B cell (primary cell): ENCODE data around the gene CTDNEP1.

Experiments
- CTCF ChIP-seq: fragments of 200-600 bp; IDR thresholded peaks from one replicate; pipeline ENCODE4 v1.8.0; 2022; ENCODE audit warnings: antibody characterized with exemption, mild to moderate bottlenecking
- EZH2 ChIP-seq: IDR thresholded peaks from 2 replicates; pipeline ENCODE4 v1.6.1; 2012; ENCODE audit warnings: borderline replicate concordance, low read depth, mild to moderate bottlenecking, moderate library complexity, low read length; ENCODE audit not compliant: insufficient read depth, poor library complexity, severe bottlenecking

GRCh38 chr17:7292729-7293128 lies 41.2 kb upstream of the CTDNEP1 start:
- TF ChIP-seq CTCF (no peak), EZH2 (no peak)
